Measurements from ENCODE around the gene THSD7A. TPM values are rescaled to one million over a fixed set of nuclear protein-coding genes. Genes with fewer than 3 reads are reported as not detected.

Gene THSD7A
- polyA plus RNA-seq, 4 donors = 62.0 to 76.0 (median 72.8) TPM

- DNase-seq (ENCODE audit: low read depth in 4 of 4, low spot score in 2 of 4) = no peak
Observed at GRCh38 chr7:11430112-11430511, 401.9 kb downstream of the THSD7A start.

- DNase-seq (ENCODE audit: low read depth in 4 of 4, low spot score in 2 of 4) = no peak
Observed at GRCh38 chr7:11428877-11429581, 403.0 kb downstream of the THSD7A start.

GRCh38 chr7:11427686-11428273 lies 404.2 kb downstream of the THSD7A start:
- DNase-seq (ENCODE audit: low read depth in 4 of 4, low spot score in 2 of 4) = peak in 3 of 4 donors; percentile 48 to 61 (median 49)

GRCh38 chr7:11424006-11424405 lies 408.0 kb downstream of the THSD7A start:
- DNase-seq (ENCODE audit: low read depth in 4 of 4, low spot score in 2 of 4) = no peak

- DNase-seq (ENCODE audit: low read depth in 4 of 4, low spot score in 2 of 4) = no peak
Observed at GRCh38 chr7:11420049-11420448, 411.9 kb downstream of the THSD7A start.

- DNase-seq (ENCODE audit: low read depth in 4 of 4, low spot score in 2 of 4) = no peak
Observed at GRCh38 chr7:11416641-11417458, 415.1 kb downstream of the THSD7A start.

- DNase-seq (ENCODE audit: low read depth in 4 of 4, low spot score in 2 of 4) = no peak
Observed at GRCh38 chr7:11415101-11415500, 416.9 kb downstream of the THSD7A start.

GRCh38 chr7:11413901-11414300 lies 418.1 kb downstream of the THSD7A start:
- DNase-seq (ENCODE audit: low read depth in 4 of 4, low spot score in 2 of 4) = no peak

GRCh38 chr7:11412036-11412435 lies 420.0 kb downstream of the THSD7A start:
- no peak for DNase-seq (ENCODE audit: low read depth in 4 of 4, low spot score in 2 of 4)

- no peak for DNase-seq (ENCODE audit: low read depth in 4 of 4, low spot score in 2 of 4)
Observed at GRCh38 chr7:11410656-11411644, 421.0 kb downstream of the THSD7A start.

GRCh38 chr7:11404355-11404754 lies 427.6 kb downstream of the THSD7A start:
- no peak for DNase-seq (ENCODE audit: low read depth in 4 of 4, low spot score in 2 of 4)

- DNase-seq (ENCODE audit: low read depth in 4 of 4, low spot score in 2 of 4) = no peak
Observed at GRCh38 chr7:11403781-11404180, 428.2 kb downstream of the THSD7A start.

GRCh38 chr7:11394438-11394837 lies 437.6 kb downstream of the THSD7A start:
- DNase-seq (ENCODE audit: low read depth in 4 of 4, low spot score in 2 of 4) = no peak

- no peak for DNase-seq (ENCODE audit: low read depth in 4 of 4, low spot score in 2 of 4)
Observed at GRCh38 chr7:11379641-11380040, 452.4 kb downstream of the THSD7A start.

- no peak for DNase-seq (ENCODE audit: low read depth in 4 of 4, low spot score in 2 of 4)
Observed at GRCh38 chr7:11376529-11376928, 455.5 kb downstream of the THSD7A start.

- no peak for DNase-seq (ENCODE audit: low read depth in 4 of 4, low spot score in 2 of 4)
Observed at GRCh38 chr7:11374629-11375028, 457.4 kb downstream of the THSD7A start.

- no peak for DNase-seq (ENCODE audit: low read depth in 4 of 4, low spot score in 2 of 4)
Observed at GRCh38 chr7:11373546-11374142, 458.4 kb downstream of the THSD7A start.

- DNase-seq (ENCODE audit: low read depth in 4 of 4, low spot score in 2 of 4) = no peak
Observed at GRCh38 chr7:11369696-11370095, 462.3 kb downstream of the THSD7A start.

GRCh38 chr7:11366118-11366517 lies 465.9 kb downstream of the THSD7A start:
- DNase-seq (ENCODE audit: low read depth in 4 of 4, low spot score in 2 of 4) = no peak

- no peak for DNase-seq (ENCODE audit: low read depth in 4 of 4, low spot score in 2 of 4)
Observed at GRCh38 chr7:11358637-11359036, 473.4 kb downstream of the THSD7A start.

All from left renal cortex interstitium (tissue), 4 donors.